ENCODE measurements around the gene COL5A1.

Gene COL5A1

GRCh38 chr9:134888603-134889190 lies 247.1 kb downstream of the COL5A1 start:
- TF ChIP-seq ZBTB7A (IDR thresholded peaks at IDR 0.05; ENCODE audit: low read depth) (no peak), TEAD4 (IDR thresholded peaks at IDR 0.05) (no peak), CEBPB (IDR thresholded peaks at IDR 0.05) (no peak), FOXM1 (IDR thresholded peaks at IDR 0.05; ENCODE audit: borderline replicate concordance, low read depth) (no peak), USF1 (IDR thresholded peaks at IDR 0.05) (no peak), TAF1 (IDR thresholded peaks at IDR 0.05; ENCODE audit: low read depth) (no peak), RAD21 (IDR thresholded peaks at IDR 0.05; ENCODE audit: low read depth) (no peak), EGR1 (IDR thresholded peaks at IDR 0.05) (no peak), MAX (IDR thresholded peaks at IDR 0.05) (no peak), NFIC (IDR thresholded peaks at IDR 0.05) (no peak), CREB1 (IDR thresholded peaks at IDR 0.05; ENCODE audit: low read depth) (no peak), EP300 (IDR thresholded peaks at IDR 0.05; ENCODE audit: borderline replicate concordance) (no peak), YY1 (IDR thresholded peaks at IDR 0.05; ENCODE audit: low read depth) (no peak), TCF12 (IDR thresholded peaks at IDR 0.05; ENCODE audit: low read depth) (no peak)

- no peak for TF ChIP-seq EP300 (IDR thresholded peaks at IDR 0.05; ENCODE audit: borderline replicate concordance)
- TF ChIP-seq TAF1 (IDR thresholded peaks at IDR 0.05; ENCODE audit: low read depth), result no peak
- TF ChIP-seq TEAD4 (IDR thresholded peaks at IDR 0.05), result no peak
- no peak for TF ChIP-seq CEBPB (IDR thresholded peaks at IDR 0.05)
- TF ChIP-seq EGR1 (IDR thresholded peaks at IDR 0.05), result no peak
- TF ChIP-seq NFIC (IDR thresholded peaks at IDR 0.05), result no peak
- no peak for TF ChIP-seq TCF12 (IDR thresholded peaks at IDR 0.05; ENCODE audit: low read depth)
- no peak for TF ChIP-seq FOXM1 (IDR thresholded peaks at IDR 0.05; ENCODE audit: borderline replicate concordance, low read depth)
- no peak for TF ChIP-seq RAD21 (IDR thresholded peaks at IDR 0.05; ENCODE audit: low read depth)
- no peak for TF ChIP-seq ZBTB7A (IDR thresholded peaks at IDR 0.05; ENCODE audit: low read depth)
- no peak for TF ChIP-seq USF1 (IDR thresholded peaks at IDR 0.05)
- no peak for TF ChIP-seq CREB1 (IDR thresholded peaks at IDR 0.05; ENCODE audit: low read depth)
- TF ChIP-seq REST (IDR thresholded peaks at IDR 0.05; ENCODE audit: low read depth), result no peak
- no peak for TF ChIP-seq MAX (IDR thresholded peaks at IDR 0.05)
These were observed 248.0 kb downstream of the COL5A1 start for GRCh38 chr9:134889386-134890154.

GRCh38 chr9:134890155-134890495 lies 248.5 kb downstream of the COL5A1 start:
- no peak for TF ChIP-seq TEAD4 (IDR thresholded peaks at IDR 0.05)
- no peak for TF ChIP-seq NFIC (IDR thresholded peaks at IDR 0.05)
- no peak for TF ChIP-seq EP300 (IDR thresholded peaks at IDR 0.05; ENCODE audit: borderline replicate concordance)
- TF ChIP-seq RAD21 (IDR thresholded peaks at IDR 0.05; ENCODE audit: low read depth), result no peak
- TF ChIP-seq TAF1 (IDR thresholded peaks at IDR 0.05; ENCODE audit: low read depth), result no peak
- TF ChIP-seq ZBTB7A (IDR thresholded peaks at IDR 0.05; ENCODE audit: low read depth), result no peak
- no peak for TF ChIP-seq USF1 (IDR thresholded peaks at IDR 0.05)
- TF ChIP-seq CREB1 (IDR thresholded peaks at IDR 0.05; ENCODE audit: low read depth), result no peak
- TF ChIP-seq MAX (IDR thresholded peaks at IDR 0.05), result no peak

GRCh38 chr9:134891053-134891452 lies 249.4 kb downstream of the COL5A1 start:
- TF ChIP-seq EP300 (IDR thresholded peaks at IDR 0.05; ENCODE audit: borderline replicate concordance), result no peak
- no peak for TF ChIP-seq NFIC (IDR thresholded peaks at IDR 0.05)
- TF ChIP-seq YY1 (IDR thresholded peaks at IDR 0.05; ENCODE audit: low read depth), result no peak
- TF ChIP-seq MAX (IDR thresholded peaks at IDR 0.05), result no peak

- TF ChIP-seq MAX (IDR thresholded peaks at IDR 0.05), result no peak
- TF ChIP-seq RAD21 (IDR thresholded peaks at IDR 0.05; ENCODE audit: low read depth), result no peak
- no peak for TF ChIP-seq EGR1 (IDR thresholded peaks at IDR 0.05)
These were observed 250.1 kb downstream of the COL5A1 start for GRCh38 chr9:134891713-134892112.

GRCh38 chr9:134892221-134892620 lies 250.6 kb downstream of the COL5A1 start:
- TF ChIP-seq YY1 (IDR thresholded peaks at IDR 0.05; ENCODE audit: low read depth), result no peak
- TF ChIP-seq ZBTB7A (IDR thresholded peaks at IDR 0.05; ENCODE audit: low read depth), result no peak
- no peak for TF ChIP-seq USF1 (IDR thresholded peaks at IDR 0.05)
- TF ChIP-seq FOXM1 (IDR thresholded peaks at IDR 0.05; ENCODE audit: borderline replicate concordance, low read depth), result no peak
- TF ChIP-seq RAD21 (IDR thresholded peaks at IDR 0.05; ENCODE audit: low read depth), result no peak
- TF ChIP-seq CEBPB (IDR thresholded peaks at IDR 0.05), result no peak
- no peak for TF ChIP-seq TAF1 (IDR thresholded peaks at IDR 0.05; ENCODE audit: low read depth)
- TF ChIP-seq REST (IDR thresholded peaks at IDR 0.05; ENCODE audit: low read depth), result no peak
- no peak for TF ChIP-seq NFIC (IDR thresholded peaks at IDR 0.05)
- TF ChIP-seq TCF12 (IDR thresholded peaks at IDR 0.05; ENCODE audit: low read depth), result no peak
- TF ChIP-seq CREB1 (IDR thresholded peaks at IDR 0.05; ENCODE audit: low read depth), result no peak
- TF ChIP-seq EGR1 (IDR thresholded peaks at IDR 0.05), result no peak
- TF ChIP-seq MAX (IDR thresholded peaks at IDR 0.05), result no peak

Measured in Ishikawa (cell line).